Psoas muscle (tissue), 8 donors: ENCODE results near the gene KPNA4. TPM values are rescaled to one million over a fixed set of nuclear protein-coding genes. Genes with fewer than 3 reads are reported as not detected.

Experiments
- ATAC-seq, 4 donors: fragments of 200-7000 bp; cut with Tn5 transposase; one replicate each; pipeline ENCODE4 v1.9.1; 2020; ENCODE audit warnings: moderate library complexity in 3 of 4, mild to moderate bottlenecking in 2 of 4
- DNase-seq, 2 donors: peaks; one replicate each; pipeline ENCODE4 v3.0.0-alpha.2; 2020
- H3K27ac ChIP-seq: fragments of 200-600 bp; one replicate; pipeline ENCODE4 v1.8.0; 2022
- H3K27me3 ChIP-seq, 3 donors: fragments of 200-600 bp in 1 of 3; one replicate each; pipeline versions ENCODE4 v1.6.1 to v1.8.0; 2013 to 2022; ENCODE audit warnings: low read length in 2 of 3, mild to moderate bottlenecking in 2 of 3, moderate library complexity in 1 of 3; ENCODE audit not compliant: insufficient read depth in 3 of 3
- H3K36me3 ChIP-seq, 2 donors: fragments of 200-600 bp in 1 of 2; one replicate each; pipeline versions ENCODE4 v1.6.1 to v1.8.0; 2013 to 2022; ENCODE audit warnings: low read depth in 1 of 2, mild to moderate bottlenecking in 1 of 2, moderate library complexity in 1 of 2; ENCODE audit not compliant: insufficient read depth in 1 of 2
- H3K4me1 ChIP-seq: fragments of 200-600 bp; one replicate; pipeline ENCODE4 v1.8.0; 2022
- H3K4me3 ChIP-seq: fragments of 200-600 bp; one replicate; pipeline ENCODE4 v1.8.0; 2022; ENCODE audit warnings: mild to moderate bottlenecking
- H3K9me3 ChIP-seq: fragments of 200-600 bp; one replicate; pipeline ENCODE4 v1.8.0; 2022
- WGBS, 3 donors: extraction: QIAGEN DNeasy Blood & Tissue Kit; methylation state at CpG; one replicate each; pipeline versions ENCODE4 v1.1.6 to v1.1.7; 2013; 5-methylcytosine and 5-hydroxymethylcytosine counted together
- intact Hi-C, 2 donors: fragments of 100-400 bp; cut with DNase I; formaldehyde crosslinking; loops; one replicate each; pipeline versions ENCODE4 v1.11.0 to v1.14.2; 2022
- long read RNA-seq, 2 donors: library from polyadenylated mRNA; unstranded; transcript quantifications; one replicate each; pipeline ENCODE4 v2.0.0, GENCODE V29; 2021
- polyA plus RNA-seq, 3 donors: library from polyadenylated mRNA; stranded (reverse); fragments of 200-250 nt; gene quantifications; one replicate each; pipeline ENCODE4 v1.2.3, GENCODE V29; 2013
- total RNA-seq, 4 donors: library from RNA; stranded (reverse); fragmentation: NEBNext Ultra II Directional in 2 of 4; extraction: Animal tissue kit (Norgen Biotek cat#: 25700) in 2 of 4; gene quantifications; one replicate each; pipeline versions ENCODE4 v1.2.1 to v1.2.4, GENCODE V29; 2021 to 2023
- TF ChIP-seq, protein P1 (sequence below): fragments of 200-600 bp; IDR thresholded peaks from one replicate; pipeline ENCODE4 v1.8.0; 2022; ENCODE audit warnings: antibody characterized with exemption
- donor health status: healthy with polysubstance abuse.
- donor health status: DM: no; HTN: no; CAD: no; lungs with moderate emphysema.
- donor health status: Bipolar disorder and iron deficiency.
- donor health status: healthy.
- donor health status: DM: yes; HTN: yes; CAD: no.
- donor health status: DM: no; HTN: no; CAD: no.
- donor health status: DM: no; HTN: no; CAD: no.
- donor health status: DM: yes; HTN: yes; CAD: no.

The KPNA4 gene, protein sequence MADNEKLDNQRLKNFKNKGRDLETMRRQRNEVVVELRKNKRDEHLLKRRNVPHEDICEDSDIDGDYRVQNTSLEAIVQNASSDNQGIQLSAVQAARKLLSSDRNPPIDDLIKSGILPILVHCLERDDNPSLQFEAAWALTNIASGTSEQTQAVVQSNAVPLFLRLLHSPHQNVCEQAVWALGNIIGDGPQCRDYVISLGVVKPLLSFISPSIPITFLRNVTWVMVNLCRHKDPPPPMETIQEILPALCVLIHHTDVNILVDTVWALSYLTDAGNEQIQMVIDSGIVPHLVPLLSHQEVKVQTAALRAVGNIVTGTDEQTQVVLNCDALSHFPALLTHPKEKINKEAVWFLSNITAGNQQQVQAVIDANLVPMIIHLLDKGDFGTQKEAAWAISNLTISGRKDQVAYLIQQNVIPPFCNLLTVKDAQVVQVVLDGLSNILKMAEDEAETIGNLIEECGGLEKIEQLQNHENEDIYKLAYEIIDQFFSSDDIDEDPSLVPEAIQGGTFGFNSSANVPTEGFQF
- total RNA-seq (100 to 1,000 TPM; 197 to 236 (median 203) TPM), polyA plus RNA-seq (100 to 1,000 TPM in 1 of 3 donors, 10 to 100 TPM in 2; 48.5 to 124 (median 60.9) TPM)
- long read RNA-seq, donor 1, full-length matches to known transcripts, result 147 of 170 reads
- long read RNA-seq, donor 1, partial matches to known transcripts, result 12 of 170 reads
- long read RNA-seq, donor 1, other reads (novel, unspliced or antisense), result 11 of 170 reads
- long read RNA-seq, donor 2, full-length matches to known transcripts, result 253 of 298 reads
- long read RNA-seq, donor 2, partial matches to known transcripts, result 23 of 298 reads
- long read RNA-seq, donor 2, other reads (novel, unspliced or antisense), result 22 of 298 reads

DNA sequence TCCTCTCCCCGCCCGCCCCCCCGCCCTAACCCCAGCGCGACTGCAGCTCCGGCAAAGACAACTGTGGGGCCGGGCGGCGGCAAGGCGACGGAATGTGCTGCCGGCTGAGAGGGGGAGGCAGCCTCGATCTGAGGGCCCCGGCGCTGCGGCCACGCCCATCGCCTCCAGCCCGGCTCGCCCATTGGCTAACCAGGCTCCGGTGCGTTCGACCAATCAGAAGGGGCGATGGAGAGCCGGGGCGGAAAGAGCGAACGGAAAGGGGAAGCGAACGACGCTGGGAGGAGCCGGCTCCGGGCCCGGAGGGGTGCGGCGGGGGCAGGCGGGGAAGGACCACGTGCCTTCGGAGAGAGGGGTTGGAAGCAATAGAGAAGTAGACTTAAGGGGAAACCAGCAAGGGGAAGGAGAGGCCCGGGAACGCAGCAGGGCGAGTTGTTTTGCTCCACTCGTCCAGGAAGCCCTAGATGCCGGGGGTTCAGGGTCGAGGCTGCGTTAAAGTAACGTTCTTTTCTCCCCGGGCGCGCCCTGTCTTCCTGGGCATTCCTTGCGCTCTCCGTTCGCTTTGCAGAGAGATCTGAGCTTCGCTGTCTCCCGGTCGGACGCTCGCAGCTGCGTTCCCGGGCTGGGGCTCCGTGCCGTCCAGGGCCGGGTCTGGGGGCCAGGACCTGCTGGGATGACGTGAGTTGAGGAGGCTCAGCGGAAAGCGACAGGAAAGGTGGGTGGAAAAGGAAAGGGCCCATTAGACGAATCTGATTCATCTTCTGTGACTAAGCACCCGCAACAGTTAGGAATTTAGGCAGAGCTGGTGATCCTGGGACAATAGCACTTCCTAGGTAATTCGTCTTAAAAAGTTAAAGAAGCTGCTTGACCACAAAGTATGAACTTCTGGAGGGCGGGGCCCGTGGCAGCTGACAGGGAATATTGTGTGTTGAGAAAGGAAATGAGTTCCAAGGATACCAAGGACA is at the start of gene KPNA4:
Gene KPNA4, minus strand, starts transcription at position 130 of the 962 bp plus-strand sequence. CDS start 289 bp downstream, outside the sequence.
- 0% methylated on average over 52 to 70 of the region's 71 CpGs for WGBS, 3 donors
- no peaks in the 10 kb centered on the region for H3K27me3 ChIP-seq
- intact Hi-C loops, result no loop called here
- peaks cover 0 to 18% of the 10 kb centered on the region in 2 donors for H3K36me3 ChIP-seq
- peak within 1 kb of the TSS; percentile 93 for H3K4me3 ChIP-seq
- TF ChIP-seq, protein P1, sequence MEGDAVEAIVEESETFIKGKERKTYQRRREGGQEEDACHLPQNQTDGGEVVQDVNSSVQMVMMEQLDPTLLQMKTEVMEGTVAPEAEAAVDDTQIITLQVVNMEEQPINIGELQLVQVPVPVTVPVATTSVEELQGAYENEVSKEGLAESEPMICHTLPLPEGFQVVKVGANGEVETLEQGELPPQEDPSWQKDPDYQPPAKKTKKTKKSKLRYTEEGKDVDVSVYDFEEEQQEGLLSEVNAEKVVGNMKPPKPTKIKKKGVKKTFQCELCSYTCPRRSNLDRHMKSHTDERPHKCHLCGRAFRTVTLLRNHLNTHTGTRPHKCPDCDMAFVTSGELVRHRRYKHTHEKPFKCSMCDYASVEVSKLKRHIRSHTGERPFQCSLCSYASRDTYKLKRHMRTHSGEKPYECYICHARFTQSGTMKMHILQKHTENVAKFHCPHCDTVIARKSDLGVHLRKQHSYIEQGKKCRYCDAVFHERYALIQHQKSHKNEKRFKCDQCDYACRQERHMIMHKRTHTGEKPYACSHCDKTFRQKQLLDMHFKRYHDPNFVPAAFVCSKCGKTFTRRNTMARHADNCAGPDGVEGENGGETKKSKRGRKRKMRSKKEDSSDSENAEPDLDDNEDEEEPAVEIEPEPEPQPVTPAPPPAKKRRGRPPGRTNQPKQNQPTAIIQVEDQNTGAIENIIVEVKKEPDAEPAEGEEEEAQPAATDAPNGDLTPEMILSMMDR, result no peak
- peaks cover 54% of the 10 kb centered on the region for H3K4me1 ChIP-seq
- H3K9me3 ChIP-seq, result no peaks in the 10 kb centered on the region
- DNase-seq (peak; percentile 98 to 99), ATAC-seq (peak; percentile 95 to 96 (median 96))
- peak within 1 kb of the TSS; percentile 99 for H3K27ac ChIP-seq

DNA sequence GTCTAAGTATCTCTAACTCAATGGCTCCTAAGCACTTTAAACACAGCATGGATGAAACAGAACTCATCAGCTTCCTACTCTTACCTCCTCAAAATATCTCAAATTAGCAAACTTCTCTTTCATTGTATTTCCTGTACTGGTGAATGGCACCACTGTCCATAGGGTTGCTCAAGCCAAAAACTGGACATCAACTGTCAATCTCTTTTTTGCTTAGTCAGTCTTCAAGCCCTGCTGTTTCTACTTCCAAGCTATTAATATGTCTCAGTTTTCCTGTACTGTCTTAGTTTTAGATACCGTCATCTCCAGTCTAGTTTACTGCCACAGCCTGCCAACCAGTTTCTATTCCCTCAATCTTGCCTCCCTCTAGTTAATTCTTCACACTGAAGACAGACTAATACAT is 48.3 kb upstream of the KPNA4 start:
- WGBS, 3 donors, result 43 to 92% (median 47%) methylated on average over 1 of the region's 1 CpG
- Histone ChIP-seq H3K4me3 (no peak overlapping the region), H3K27ac (no peak overlapping the region), H3K27me3 (no peaks in the 10 kb centered on the region), H3K9me3 (no peaks in the 10 kb centered on the region), H3K4me1 (peaks cover 17% of the 10 kb centered on the region), H3K36me3 (no peaks in the 10 kb centered on the region)
- DNase-seq (no peak), ATAC-seq (no peak)
- intact Hi-C loops, result loop anchor here in 1 of 2 donors (10.0 kb wide), 1 partner anchor 51 kb away; no protein-coding TSS in a partner anchor
- TF ChIP-seq, protein P1, result no peak

GRCh38 chr3:160612386-160613075 is 47.2 kb upstream of the KPNA4 start:
- Histone ChIP-seq H3K4me3 (no peak overlapping the region), H3K36me3 (no peaks in the 10 kb centered on the region), H3K27ac (no peak overlapping the region), H3K9me3 (no peaks in the 10 kb centered on the region), H3K4me1 (peaks cover 14% of the 10 kb centered on the region), H3K27me3 (no peaks in the 10 kb centered on the region)
- no peak for DNase-seq
- intact Hi-C loops, result loop anchor here in 1 of 2 donors (10.0 kb wide), 1 partner anchor 52 kb away; no protein-coding TSS in a partner anchor
- WGBS, 3 donors, result 42 to 54% (median 43%) methylated on average over 3 of the region's 3 CpGs
- no peak for ATAC-seq
- TF ChIP-seq, protein P1, result no peak

GRCh38 chr3:160611141-160611540 is 45.8 kb upstream of the KPNA4 start:
- H3K4me1 ChIP-seq, result peaks cover 2% of the 10 kb centered on the region
- DNase-seq (no peak), ATAC-seq (peak in 1 of 4 donors; percentile 73)
- no peaks in the 10 kb centered on the region for H3K36me3 ChIP-seq
- intact Hi-C loops, result loop anchor here in 1 of 2 donors (10.0 kb wide), 1 partner anchor 54 kb away; no protein-coding TSS in a partner anchor
- no peak overlapping the region for H3K4me3 ChIP-seq
- H3K27ac ChIP-seq, result no peak overlapping the region
- WGBS, 3 donors, result 69 to 83% (median 80%) methylated on average over 3 of the region's 3 CpGs
- no peaks in the 10 kb centered on the region for H3K9me3 ChIP-seq
- H3K27me3 ChIP-seq, result no peaks in the 10 kb centered on the region
- TF ChIP-seq, protein P1, result no peak
